ENCODE data around the gene GSE1.

DNA sequence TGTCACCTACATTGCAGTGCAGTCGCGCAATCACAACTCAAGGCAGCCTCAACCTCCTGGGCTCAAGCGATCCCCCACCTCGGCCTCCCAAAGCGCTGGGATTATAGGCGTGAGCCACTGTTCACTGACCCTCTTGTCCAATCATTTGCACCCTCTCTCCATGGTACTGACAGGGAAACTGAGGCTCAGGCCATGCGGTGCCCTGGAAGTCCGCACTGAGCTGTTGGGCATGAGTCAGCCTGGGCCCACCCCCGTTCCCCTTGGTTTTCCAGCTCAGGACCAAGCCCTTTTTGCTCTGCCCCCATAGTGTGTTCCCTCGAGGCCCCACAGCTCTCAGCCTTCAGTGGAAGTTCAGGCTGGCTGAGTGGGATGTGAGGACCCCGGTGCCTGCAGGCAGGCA, 10.1 kb downstream of the GSE1 start:
- TF ChIP-seq, protein P1, sequence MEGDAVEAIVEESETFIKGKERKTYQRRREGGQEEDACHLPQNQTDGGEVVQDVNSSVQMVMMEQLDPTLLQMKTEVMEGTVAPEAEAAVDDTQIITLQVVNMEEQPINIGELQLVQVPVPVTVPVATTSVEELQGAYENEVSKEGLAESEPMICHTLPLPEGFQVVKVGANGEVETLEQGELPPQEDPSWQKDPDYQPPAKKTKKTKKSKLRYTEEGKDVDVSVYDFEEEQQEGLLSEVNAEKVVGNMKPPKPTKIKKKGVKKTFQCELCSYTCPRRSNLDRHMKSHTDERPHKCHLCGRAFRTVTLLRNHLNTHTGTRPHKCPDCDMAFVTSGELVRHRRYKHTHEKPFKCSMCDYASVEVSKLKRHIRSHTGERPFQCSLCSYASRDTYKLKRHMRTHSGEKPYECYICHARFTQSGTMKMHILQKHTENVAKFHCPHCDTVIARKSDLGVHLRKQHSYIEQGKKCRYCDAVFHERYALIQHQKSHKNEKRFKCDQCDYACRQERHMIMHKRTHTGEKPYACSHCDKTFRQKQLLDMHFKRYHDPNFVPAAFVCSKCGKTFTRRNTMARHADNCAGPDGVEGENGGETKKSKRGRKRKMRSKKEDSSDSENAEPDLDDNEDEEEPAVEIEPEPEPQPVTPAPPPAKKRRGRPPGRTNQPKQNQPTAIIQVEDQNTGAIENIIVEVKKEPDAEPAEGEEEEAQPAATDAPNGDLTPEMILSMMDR (IDR thresholded peaks at IDR 0.05) = no peak
- TF ChIP-seq EP300 (IDR thresholded peaks at IDR 0.05) = no peak
